ENCODE measurements around the gene CSNK2A1.
"Not testable (repeated sequence)": the region's sequence is repeated elsewhere in the genome, so short reads cannot be mapped to it uniquely, and the experiment has no call there.

CSNK2A1 gene

GRCh38 chr20:469746-470490 lies 73.7 kb downstream of the CSNK2A1 start:
- H3K4me3 ChIP-seq (ENCODE audit: low read depth in 1 of 5, low read length in 5 of 5) = no peak overlapping the region
- H3K4me1 ChIP-seq (ENCODE audit: control insufficient read depth in 5 of 5, insufficient read depth in 5 of 5, low read length in 5 of 5) = no peaks in the 10 kb centered on the region
- H3K9ac ChIP-seq (ENCODE audit: low read length in 5 of 5) = no peak overlapping the region
- H3K36me3 ChIP-seq (ENCODE audit: control insufficient read depth in 5 of 5, insufficient read depth in 5 of 5, low read length in 5 of 5) = peaks cover 0 to 3% (median 0%) of the 10 kb centered on the region in 5 donors
- peaks cover 0 to 6% (median 0%) of the 10 kb centered on the region in 5 donors for H3K27me3 ChIP-seq (ENCODE audit: control insufficient read depth in 5 of 5, insufficient read depth in 4 of 5, low read length in 5 of 5)
- H3K27ac ChIP-seq (ENCODE audit: low read depth, low read length) = no peak overlapping the region
- H3K9me3 ChIP-seq (ENCODE audit: control insufficient read depth in 5 of 5, low read length in 5 of 5) = peaks cover 0 to 4% (median 3%) of the 10 kb centered on the region in 5 donors

DNA sequence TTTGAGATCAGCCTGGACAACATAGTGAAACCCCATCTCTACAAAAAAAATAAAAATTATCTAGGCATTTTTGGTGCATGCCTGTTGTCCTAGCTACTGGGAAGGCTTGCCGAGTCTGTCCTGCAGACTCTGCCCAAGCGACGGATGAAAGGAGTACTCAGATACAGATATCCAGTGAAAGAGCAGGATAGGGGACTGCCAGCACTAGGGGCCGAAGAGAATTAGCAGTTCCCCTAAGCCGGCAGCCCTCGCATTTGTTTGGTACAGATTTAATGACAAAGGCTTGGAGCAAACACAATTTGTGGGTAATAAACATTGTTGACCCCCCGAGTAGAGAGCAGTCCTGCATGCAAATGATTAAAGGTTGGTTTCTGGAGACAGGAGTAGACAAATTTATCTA lies 75.8 kb downstream of the CSNK2A1 start:
- H3K4me3 ChIP-seq (ENCODE audit: low read depth in 1 of 5, low read length in 5 of 5) = no peak overlapping the region

GRCh38 chr20:462199-462991 lies 81.2 kb downstream of the CSNK2A1 start, which contains the start of gene TBC1D20:
TBC1D20 (minus strand) TSS chr20:462533; CDS start chr20:462405, 128 bp downstream.
- Histone ChIP-seq H3K4me3 (ENCODE audit: low read depth in 1 of 5, low read length in 5 of 5) (peak within 1 kb of the TSS; percentile 86 to 93 (median 89)), H3K27ac (ENCODE audit: low read depth, low read length) (peak within 1 kb of the TSS; percentile 87), H3K27me3 (ENCODE audit: control insufficient read depth in 5 of 5, insufficient read depth in 4 of 5, low read length in 5 of 5) (no peaks in the 10 kb centered on the region), H3K4me1 (ENCODE audit: control insufficient read depth in 5 of 5, insufficient read depth in 5 of 5, low read length in 5 of 5) (peaks cover 2 to 43% (median 37%) of the 10 kb centered on the region in 5 donors), H3K9me3 (ENCODE audit: control insufficient read depth in 5 of 5, low read length in 5 of 5) (no peaks in the 10 kb centered on the region), H3K9ac (ENCODE audit: low read length in 5 of 5) (peak within 1 kb of the TSS; percentile 84 to 95 (median 94)), H3K36me3 (ENCODE audit: control insufficient read depth in 5 of 5, insufficient read depth in 5 of 5, low read length in 5 of 5) (no peaks in the 10 kb centered on the region)

More for the DNA sequence above, 75.8 kb downstream of the CSNK2A1 start:
- Histone ChIP-seq H3K27me3 (ENCODE audit: control insufficient read depth in 5 of 5, insufficient read depth in 4 of 5, low read length in 5 of 5) (peaks cover 0 to 6% (median 0%) of the 10 kb centered on the region in 5 donors), H3K9me3 (ENCODE audit: control insufficient read depth in 5 of 5, low read length in 5 of 5) (peaks cover 0 to 4% (median 3%) of the 10 kb centered on the region in 5 donors), H3K9ac (ENCODE audit: low read length in 5 of 5) (no peak overlapping the region), H3K36me3 (ENCODE audit: control insufficient read depth in 5 of 5, insufficient read depth in 5 of 5, low read length in 5 of 5) (no peaks in the 10 kb centered on the region), H3K27ac (ENCODE audit: low read depth, low read length) (no peak overlapping the region), H3K4me1 (ENCODE audit: control insufficient read depth in 5 of 5, insufficient read depth in 5 of 5, low read length in 5 of 5) (peaks cover under 1 to 4% (median 4%) of the 10 kb centered on the region in 5 donors)

- peak overlapping the region; percentile 86 to 93 (median 89) for H3K4me3 ChIP-seq (ENCODE audit: low read depth in 1 of 5, low read length in 5 of 5)
- no peaks in the 10 kb centered on the region for H3K27me3 ChIP-seq (ENCODE audit: control insufficient read depth in 5 of 5, insufficient read depth in 4 of 5, low read length in 5 of 5)
- H3K9ac ChIP-seq (ENCODE audit: low read length in 5 of 5) = peak overlapping the region; percentile 84 to 95 (median 94)
- no peaks in the 10 kb centered on the region for H3K36me3 ChIP-seq (ENCODE audit: control insufficient read depth in 5 of 5, insufficient read depth in 5 of 5, low read length in 5 of 5)
- H3K9me3 ChIP-seq (ENCODE audit: control insufficient read depth in 5 of 5, low read length in 5 of 5) = no peaks in the 10 kb centered on the region
- peak overlapping the region; percentile 87 for H3K27ac ChIP-seq (ENCODE audit: low read depth, low read length)
- peaks cover 2 to 43% (median 37%) of the 10 kb centered on the region in 5 donors for H3K4me1 ChIP-seq (ENCODE audit: control insufficient read depth in 5 of 5, insufficient read depth in 5 of 5, low read length in 5 of 5)
These were observed 82.1 kb downstream of the CSNK2A1 start for GRCh38 chr20:461254-462198.

- Histone ChIP-seq H3K27ac (ENCODE audit: low read depth, low read length) (peak overlapping the region; percentile 87), H3K36me3 (ENCODE audit: control insufficient read depth in 5 of 5, insufficient read depth in 5 of 5, low read length in 5 of 5) (no peaks in the 10 kb centered on the region), H3K9me3 (ENCODE audit: control insufficient read depth in 5 of 5, low read length in 5 of 5) (no peaks in the 10 kb centered on the region), H3K4me3 (ENCODE audit: low read depth in 1 of 5, low read length in 5 of 5) (peak overlapping the region in 4 of 5 donors; percentile 86 to 93 (median 90)), H3K4me1 (ENCODE audit: control insufficient read depth in 5 of 5, insufficient read depth in 5 of 5, low read length in 5 of 5) (peaks cover 2 to 47% (median 37%) of the 10 kb centered on the region in 5 donors), H3K9ac (ENCODE audit: low read length in 5 of 5) (peak overlapping the region in 4 of 5 donors; percentile 47 to 95 (median 94)), H3K27me3 (ENCODE audit: control insufficient read depth in 5 of 5, insufficient read depth in 4 of 5, low read length in 5 of 5) (no peaks in the 10 kb centered on the region)
These were observed 82.9 kb downstream of the CSNK2A1 start for GRCh38 chr20:460707-461106.

DNA sequence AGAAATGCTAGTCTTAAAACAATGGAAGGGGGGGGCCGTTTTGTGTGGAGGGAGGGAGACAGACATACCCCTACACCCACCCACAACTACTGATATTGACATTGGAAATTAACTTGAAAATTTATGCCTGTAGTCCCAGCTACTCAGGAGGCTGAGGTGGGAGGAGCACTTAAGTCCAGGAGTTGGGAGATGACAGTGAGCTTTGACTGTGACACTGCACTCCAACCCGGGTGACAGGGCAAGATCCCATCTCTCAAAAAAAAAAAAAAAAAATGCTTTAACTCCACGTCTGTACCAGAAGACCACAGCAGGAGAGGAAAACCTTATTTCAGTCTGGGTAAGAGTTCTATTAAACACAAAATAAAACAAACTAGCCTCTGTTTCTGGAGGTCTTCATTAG lies 83.4 kb downstream of the CSNK2A1 start:
- H3K4me1 ChIP-seq (ENCODE audit: control insufficient read depth in 5 of 5, insufficient read depth in 5 of 5, low read length in 5 of 5) = peaks cover 2 to 47% (median 37%) of the 10 kb centered on the region in 5 donors
- H3K9me3 ChIP-seq (ENCODE audit: control insufficient read depth in 5 of 5, low read length in 5 of 5) = no peaks in the 10 kb centered on the region
- no peaks in the 10 kb centered on the region for H3K36me3 ChIP-seq (ENCODE audit: control insufficient read depth in 5 of 5, insufficient read depth in 5 of 5, low read length in 5 of 5)
- peak overlapping the region in 4 of 5 donors; percentile 39 to 95 (median 70) for H3K9ac ChIP-seq (ENCODE audit: low read length in 5 of 5)
- peak overlapping the region in 2 of 5 donors; percentile 40 to 93 for H3K4me3 ChIP-seq (ENCODE audit: low read depth in 1 of 5, low read length in 5 of 5)
- H3K27ac ChIP-seq (ENCODE audit: low read depth, low read length) = peak overlapping the region; percentile 87
- no peaks in the 10 kb centered on the region for H3K27me3 ChIP-seq (ENCODE audit: control insufficient read depth in 5 of 5, insufficient read depth in 4 of 5, low read length in 5 of 5)

DNA sequence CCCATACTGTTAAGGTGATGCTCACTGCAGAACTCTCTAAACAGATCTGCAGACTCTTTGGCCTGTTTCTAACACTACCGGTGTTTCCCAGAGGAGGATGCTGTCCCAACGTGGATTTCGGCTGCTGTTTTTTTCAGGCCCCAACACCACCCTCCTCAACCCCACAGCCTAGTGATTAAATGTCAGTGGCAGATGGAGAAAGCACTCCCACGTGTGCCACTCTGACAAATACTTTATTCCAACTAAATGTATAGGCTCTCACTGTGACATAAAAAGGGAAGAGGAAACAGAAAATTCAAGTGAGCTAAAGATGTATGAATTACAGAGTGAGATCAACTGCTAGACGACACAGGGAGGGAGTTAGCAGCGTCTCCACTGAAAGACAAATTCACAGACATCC lies 84.8 kb downstream of the CSNK2A1 start:
- H3K36me3 ChIP-seq (ENCODE audit: control insufficient read depth in 5 of 5, insufficient read depth in 5 of 5, low read length in 5 of 5) = no peaks in the 10 kb centered on the region
- peak overlapping the region in 1 of 5 donors; percentile 11 for H3K4me3 ChIP-seq (ENCODE audit: low read depth in 1 of 5, low read length in 5 of 5)
- no peak overlapping the region for H3K27ac ChIP-seq (ENCODE audit: low read depth, low read length)
- H3K27me3 ChIP-seq (ENCODE audit: control insufficient read depth in 5 of 5, insufficient read depth in 4 of 5, low read length in 5 of 5) = no peaks in the 10 kb centered on the region
- H3K4me1 ChIP-seq (ENCODE audit: control insufficient read depth in 5 of 5, insufficient read depth in 5 of 5, low read length in 5 of 5) = peaks cover 2 to 47% (median 37%) of the 10 kb centered on the region in 5 donors
- no peaks in the 10 kb centered on the region for H3K9me3 ChIP-seq (ENCODE audit: control insufficient read depth in 5 of 5, low read length in 5 of 5)
- H3K9ac ChIP-seq (ENCODE audit: low read length in 5 of 5) = peak overlapping the region in 2 of 5 donors; percentile 29 to 59

GRCh38 chr20:454951-455350 lies 88.6 kb downstream of the CSNK2A1 start:
- no peak overlapping the region for H3K27ac ChIP-seq (ENCODE audit: low read depth, low read length)
- H3K9me3 ChIP-seq (ENCODE audit: control insufficient read depth in 5 of 5, low read length in 5 of 5) = no peaks in the 10 kb centered on the region
- no peak overlapping the region for H3K4me3 ChIP-seq (ENCODE audit: low read depth in 1 of 5, low read length in 5 of 5)
- no peak overlapping the region for H3K9ac ChIP-seq (ENCODE audit: low read length in 5 of 5)
- peaks cover 0 to 26% (median 15%) of the 10 kb centered on the region in 5 donors for H3K4me1 ChIP-seq (ENCODE audit: control insufficient read depth in 5 of 5, insufficient read depth in 5 of 5, low read length in 5 of 5)
- no peaks in the 10 kb centered on the region for H3K27me3 ChIP-seq (ENCODE audit: control insufficient read depth in 5 of 5, insufficient read depth in 4 of 5, low read length in 5 of 5)
- peaks cover 0 to 3% (median 0%) of the 10 kb centered on the region in 5 donors for H3K36me3 ChIP-seq (ENCODE audit: control insufficient read depth in 5 of 5, insufficient read depth in 5 of 5, low read length in 5 of 5)

GRCh38 chr20:452021-452420 lies 91.6 kb downstream of the CSNK2A1 start:
- H3K9ac ChIP-seq (ENCODE audit: low read length in 5 of 5) = peak overlapping the region in 1 of 5 donors; percentile 17
- H3K9me3 ChIP-seq (ENCODE audit: control insufficient read depth in 5 of 5, low read length in 5 of 5); H3K27me3 ChIP-seq (ENCODE audit: control insufficient read depth in 5 of 5, insufficient read depth in 4 of 5, low read length in 5 of 5); H3K4me1 ChIP-seq (ENCODE audit: control insufficient read depth in 5 of 5, insufficient read depth in 5 of 5, low read length in 5 of 5); H3K27ac ChIP-seq (ENCODE audit: low read depth, low read length); H3K4me3 ChIP-seq (ENCODE audit: low read depth in 1 of 5, low read length in 5 of 5); H3K36me3 ChIP-seq (ENCODE audit: control insufficient read depth in 5 of 5, insufficient read depth in 5 of 5, low read length in 5 of 5): not testable (repeated sequence)

All from subcutaneous abdominal adipose tissue (tissue), 5 donors.